HFFc6 (cell line): ENCODE measurements around the gene RAB8B. TPM values are rescaled to one million over a fixed set of nuclear protein-coding genes. Genes with fewer than 3 reads are reported as not detected.

ENCODE experiments used
- DNase-seq: peaks from one replicate; pipeline ENCODE4 v3.0.0-alpha.2; 2018
- H3K27ac Mint-ChIP-seq: 2 replicates; pipeline ENCODE4 v1.8.0; 2020; ENCODE audit warnings: mild to moderate bottlenecking, mixed read lengths
- H3K27me3 Mint-ChIP-seq: 2 replicates; pipeline ENCODE4 v1.8.0; 2021; ENCODE audit warnings: mild to moderate bottlenecking, moderate library complexity, mixed read lengths; ENCODE audit not compliant: insufficient read depth
- H3K36me3 Mint-ChIP-seq: 2 replicates; pipeline ENCODE4 v1.8.0; 2021; ENCODE audit warnings: low read depth, mixed read lengths
- H3K4me1 Mint-ChIP-seq: 2 replicates; pipeline ENCODE4 v1.8.0; 2020; ENCODE audit warnings: low read depth, mixed read lengths
- H3K4me3 Mint-ChIP-seq: 2 replicates; pipeline ENCODE4 v1.8.0; 2020; ENCODE audit warnings: mild to moderate bottlenecking, moderate library complexity, mixed read lengths
- H3K9me3 Mint-ChIP-seq: 2 replicates; pipeline ENCODE4 v1.8.0; 2020; ENCODE audit warnings: mild to moderate bottlenecking, mixed read lengths
- total RNA-seq, 6 experiments: library from RNA; stranded (reverse); fragmentation: NEBNext Ultra II Directional; extraction: Animal tissue kit (Norgen Biotek cat#: 25700); gene quantifications; 2 replicates in 1 of 6; 3 replicates in 5 of 6; pipeline ENCODE4 v1.2.3, GENCODE V29; 2021
- TF ChIP-seq, protein P1 (sequence below): fragments of 200-600 bp; sonication (generic); IDR thresholded peaks from 2 replicates; pipeline ENCODE4 v1.5.0; 2021; ENCODE audit warnings: antibody characterized with exemption, mild to moderate bottlenecking

The RAB8B gene
- total RNA-seq, 6 experiments from 2014 or later = 24.7 to 38.4 (median 33.2) TPM

DNA sequence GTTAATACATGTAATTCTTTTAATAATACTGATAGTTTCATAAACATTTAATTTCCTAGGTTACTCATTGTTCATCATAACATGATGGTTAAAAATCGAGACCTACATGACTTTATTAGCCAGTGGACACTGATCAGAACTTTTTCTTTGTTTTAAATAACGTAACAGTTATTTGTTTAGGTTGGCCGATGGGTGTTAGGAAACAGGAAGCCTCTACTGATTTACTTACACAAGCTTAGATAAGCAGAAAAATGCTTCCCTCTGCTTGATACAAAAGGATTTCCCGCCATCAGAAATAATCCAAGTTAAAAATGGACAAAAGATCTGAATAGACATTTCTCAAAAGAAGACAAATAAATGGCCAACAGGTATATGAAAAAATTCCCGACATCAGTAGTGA is 71.4 kb downstream of the RAB8B start:
- Mint-ChIP-seq H3K27ac (no peak overlapping the region), H3K4me1 (peaks cover 14% of the 10 kb centered on the region), H3K9me3 (no peaks in the 10 kb centered on the region), H3K27me3 (no peaks in the 10 kb centered on the region), H3K4me3 (no peak overlapping the region), H3K36me3 (peaks cover 35% of the 10 kb centered on the region)
- TF ChIP-seq, protein P1, sequence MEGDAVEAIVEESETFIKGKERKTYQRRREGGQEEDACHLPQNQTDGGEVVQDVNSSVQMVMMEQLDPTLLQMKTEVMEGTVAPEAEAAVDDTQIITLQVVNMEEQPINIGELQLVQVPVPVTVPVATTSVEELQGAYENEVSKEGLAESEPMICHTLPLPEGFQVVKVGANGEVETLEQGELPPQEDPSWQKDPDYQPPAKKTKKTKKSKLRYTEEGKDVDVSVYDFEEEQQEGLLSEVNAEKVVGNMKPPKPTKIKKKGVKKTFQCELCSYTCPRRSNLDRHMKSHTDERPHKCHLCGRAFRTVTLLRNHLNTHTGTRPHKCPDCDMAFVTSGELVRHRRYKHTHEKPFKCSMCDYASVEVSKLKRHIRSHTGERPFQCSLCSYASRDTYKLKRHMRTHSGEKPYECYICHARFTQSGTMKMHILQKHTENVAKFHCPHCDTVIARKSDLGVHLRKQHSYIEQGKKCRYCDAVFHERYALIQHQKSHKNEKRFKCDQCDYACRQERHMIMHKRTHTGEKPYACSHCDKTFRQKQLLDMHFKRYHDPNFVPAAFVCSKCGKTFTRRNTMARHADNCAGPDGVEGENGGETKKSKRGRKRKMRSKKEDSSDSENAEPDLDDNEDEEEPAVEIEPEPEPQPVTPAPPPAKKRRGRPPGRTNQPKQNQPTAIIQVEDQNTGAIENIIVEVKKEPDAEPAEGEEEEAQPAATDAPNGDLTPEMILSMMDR = no peak
- DNase-seq = no peak

DNA sequence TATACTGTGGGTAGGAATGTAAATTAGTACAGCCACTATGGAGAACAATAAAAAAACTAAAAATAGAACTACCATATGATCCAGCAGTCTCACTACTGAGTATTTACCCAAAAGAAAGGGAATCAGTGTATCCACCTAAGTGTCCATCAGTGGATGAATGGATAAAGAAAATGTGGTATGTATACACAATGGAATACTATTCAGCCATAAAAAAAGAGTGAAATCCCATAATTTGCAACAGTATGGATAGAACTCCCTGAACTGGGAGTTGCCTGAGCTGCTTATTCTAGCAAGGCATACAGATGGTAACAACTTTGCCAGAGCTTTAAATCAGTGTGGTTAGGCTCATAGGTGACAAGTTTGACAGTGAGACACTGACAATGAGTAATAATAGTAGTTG is 71.9 kb downstream of the RAB8B start:
- TF ChIP-seq, protein P1 = no peak
- Mint-ChIP-seq H3K4me1 (peaks cover 9% of the 10 kb centered on the region), H3K27me3 (no peaks in the 10 kb centered on the region), H3K4me3 (no peak overlapping the region), H3K27ac (no peak overlapping the region), H3K9me3 (no peaks in the 10 kb centered on the region), H3K36me3 (peaks cover 35% of the 10 kb centered on the region)
- no peak for DNase-seq

DNA sequence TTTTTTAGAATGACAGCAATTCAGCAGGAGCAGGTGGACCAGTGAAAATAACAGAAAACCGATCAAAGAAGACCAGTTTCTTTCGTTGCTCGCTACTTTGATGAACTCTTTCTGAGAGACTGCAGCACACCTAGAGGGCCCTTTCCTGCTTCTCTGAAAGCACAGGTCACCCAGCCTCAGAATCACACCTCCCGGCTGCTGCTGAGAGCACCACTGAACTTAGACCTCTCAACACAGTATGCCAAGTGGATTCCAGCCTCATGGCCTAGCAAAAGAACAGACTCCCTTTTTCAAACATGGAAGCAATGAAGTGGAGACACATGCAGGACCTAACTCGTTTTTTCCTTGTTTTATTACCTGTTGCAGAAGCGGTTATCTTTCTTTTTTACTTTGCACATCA is 74.1 kb downstream of the RAB8B start:
- Mint-ChIP-seq H3K36me3 (peaks cover 30% of the 10 kb centered on the region), H3K4me1 (no peaks in the 10 kb centered on the region), H3K9me3 (no peaks in the 10 kb centered on the region), H3K27ac (no peak overlapping the region), H3K4me3 (no peak overlapping the region), H3K27me3 (no peaks in the 10 kb centered on the region)
- no peak for DNase-seq
- TF ChIP-seq, protein P1 = no peak

DNA sequence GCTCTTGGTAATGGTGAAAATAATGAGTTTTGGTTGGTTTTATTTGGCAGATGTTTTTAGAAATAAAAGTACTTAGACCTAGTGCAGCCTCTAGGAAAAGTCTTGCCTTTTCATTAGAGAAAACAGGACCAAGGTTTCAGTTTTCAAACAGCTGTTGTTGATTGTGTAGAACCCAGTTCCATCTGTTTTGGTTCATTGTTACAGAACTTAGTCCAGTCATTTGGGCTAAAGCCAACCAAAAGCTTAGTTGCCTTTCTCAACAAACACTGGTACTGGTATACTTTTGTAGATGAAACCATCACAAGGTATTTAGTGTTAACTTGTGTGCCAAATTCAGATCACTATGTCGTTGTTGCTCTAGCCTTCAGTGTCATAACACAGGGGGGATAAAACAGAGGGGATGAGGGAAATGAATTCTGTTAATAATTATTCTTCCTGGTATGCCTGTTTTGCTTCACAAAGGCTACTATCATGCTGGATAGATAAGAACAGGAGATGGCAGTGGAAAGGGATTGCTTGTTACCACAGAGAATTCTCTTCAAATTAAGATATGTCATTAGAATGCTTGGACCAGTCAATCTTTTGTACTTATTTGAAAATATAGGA is 75.4 kb downstream of the RAB8B start:
- Mint-ChIP-seq H3K27me3 (no peaks in the 10 kb centered on the region; the same call in 1 of the 2 replicates), H3K4me3 (no peak overlapping the region), H3K36me3 (peaks cover 33% of the 10 kb centered on the region), H3K27ac (no peak overlapping the region), H3K4me1 (no peaks in the 10 kb centered on the region), H3K9me3 (no peaks in the 10 kb centered on the region)
- no peak for DNase-seq
- TF ChIP-seq, protein P1 = no peak

- TF ChIP-seq, protein P1 = no peak
- H3K9me3 Mint-ChIP-seq = no peaks in the 10 kb centered on the region
- no peak for DNase-seq
- no peaks in the 10 kb centered on the region for H3K27me3 Mint-ChIP-seq
- peaks cover 29% of the 10 kb centered on the region for H3K4me1 Mint-ChIP-seq
- H3K36me3 Mint-ChIP-seq = peaks cover 15% of the 10 kb centered on the region
- H3K27ac Mint-ChIP-seq = no peak overlapping the region
- no peak overlapping the region for H3K4me3 Mint-ChIP-seq
Observed at GRCh38 chr15:63274427-63274826, 85.0 kb downstream of the RAB8B start.
